HG03196 (cell line): ENCODE results near the gene ELF5.

Experiments
- ATAC-seq: cut with Tn5 transposase; IDR thresholded peaks from one replicate; pipeline ENCODE4 v1.9.1; 2021; ENCODE audit not compliant: unreplicated experiment

Gene ELF5

DNA sequence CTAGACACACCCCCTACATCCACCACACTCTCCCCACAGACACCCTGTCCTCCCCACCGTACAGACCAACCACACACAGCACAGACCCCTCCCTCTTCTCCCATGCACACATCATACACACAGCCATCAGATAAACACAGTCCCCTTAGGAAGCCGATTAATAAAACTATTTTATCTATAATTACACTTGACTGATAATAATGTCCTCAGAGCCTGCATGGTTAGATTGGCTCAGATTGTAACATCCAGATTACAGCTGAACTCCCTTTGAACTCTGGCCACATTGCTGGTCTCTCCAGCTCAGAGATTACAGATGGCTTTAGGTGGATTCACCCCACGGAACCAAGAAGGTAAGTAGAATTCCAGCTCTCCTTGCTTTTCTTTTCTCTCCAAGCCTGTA, 9.5 kb upstream of the ELF5 start:
- ATAC-seq: no peak

DNA sequence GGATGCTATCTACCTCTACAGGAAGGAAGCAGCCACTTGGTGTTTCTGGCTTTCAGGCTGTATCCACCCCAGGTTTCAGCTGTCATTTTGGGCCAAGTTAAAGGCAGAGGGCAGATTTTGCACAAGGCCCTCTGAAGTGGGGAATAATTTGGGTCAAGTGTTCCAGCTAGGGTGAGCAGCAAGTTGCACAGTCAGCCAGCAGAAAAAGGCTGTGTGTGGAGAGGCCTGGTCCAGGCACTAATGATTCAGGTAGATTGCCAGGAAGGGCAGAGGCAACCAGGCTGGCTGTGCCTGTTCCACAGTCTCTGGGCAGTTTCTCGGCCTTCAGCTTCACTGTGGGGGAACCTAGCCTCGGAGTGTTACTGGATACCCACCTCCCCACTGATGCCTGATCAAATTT, 8.6 kb upstream of the ELF5 start:
- ATAC-seq: no peak

DNA sequence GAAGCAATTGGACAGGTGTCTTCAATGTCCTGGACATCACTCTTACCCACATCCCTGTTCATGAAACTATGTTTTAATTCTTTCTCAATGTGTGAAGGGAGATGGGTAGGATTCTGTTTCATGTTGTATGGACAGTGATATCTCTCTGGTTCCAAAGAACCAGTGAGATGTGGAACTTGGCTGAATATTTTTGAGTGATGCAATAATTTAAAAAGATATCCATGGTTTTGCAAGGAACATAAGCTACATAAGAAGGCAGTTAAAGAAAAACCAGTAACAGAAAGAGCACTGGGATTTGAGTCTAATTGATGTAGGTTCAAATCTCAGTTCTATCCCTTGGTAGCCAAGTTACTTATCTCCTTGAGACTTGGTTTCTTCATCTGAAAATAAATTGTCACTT, 7.7 kb upstream of the ELF5 start:
- ATAC-seq: no peak

DNA sequence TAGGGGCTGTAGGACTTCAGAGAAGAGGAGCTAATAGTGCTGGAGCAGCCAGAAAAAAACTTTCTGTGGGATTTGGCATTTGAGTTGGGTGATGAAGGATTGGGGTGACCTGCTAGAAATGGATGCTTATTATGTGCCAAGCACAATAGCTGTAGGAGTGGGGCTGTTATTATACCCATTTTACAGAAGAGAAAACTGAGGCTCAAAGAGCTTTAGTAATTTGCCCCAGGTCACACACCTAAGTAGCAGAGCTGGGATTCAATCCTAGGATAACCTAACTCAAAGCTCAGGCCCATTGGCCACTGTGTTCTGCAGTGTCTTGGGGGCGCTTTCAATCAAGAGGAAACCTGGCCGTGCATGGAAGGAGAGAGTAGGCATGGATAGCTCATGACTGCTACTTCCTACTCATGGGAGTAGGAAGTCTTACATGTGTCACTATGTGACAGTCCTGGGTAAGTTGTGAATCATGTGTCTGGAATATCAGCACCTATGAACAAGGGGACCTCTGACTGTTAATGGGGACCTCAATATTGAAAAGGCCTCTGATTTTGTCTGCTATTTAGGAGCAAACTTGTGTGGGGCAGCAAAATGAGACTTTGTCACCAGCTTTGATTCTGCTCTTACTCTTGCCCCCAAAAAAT, 6.1 kb upstream of the ELF5 start:
- no peak for ATAC-seq

DNA sequence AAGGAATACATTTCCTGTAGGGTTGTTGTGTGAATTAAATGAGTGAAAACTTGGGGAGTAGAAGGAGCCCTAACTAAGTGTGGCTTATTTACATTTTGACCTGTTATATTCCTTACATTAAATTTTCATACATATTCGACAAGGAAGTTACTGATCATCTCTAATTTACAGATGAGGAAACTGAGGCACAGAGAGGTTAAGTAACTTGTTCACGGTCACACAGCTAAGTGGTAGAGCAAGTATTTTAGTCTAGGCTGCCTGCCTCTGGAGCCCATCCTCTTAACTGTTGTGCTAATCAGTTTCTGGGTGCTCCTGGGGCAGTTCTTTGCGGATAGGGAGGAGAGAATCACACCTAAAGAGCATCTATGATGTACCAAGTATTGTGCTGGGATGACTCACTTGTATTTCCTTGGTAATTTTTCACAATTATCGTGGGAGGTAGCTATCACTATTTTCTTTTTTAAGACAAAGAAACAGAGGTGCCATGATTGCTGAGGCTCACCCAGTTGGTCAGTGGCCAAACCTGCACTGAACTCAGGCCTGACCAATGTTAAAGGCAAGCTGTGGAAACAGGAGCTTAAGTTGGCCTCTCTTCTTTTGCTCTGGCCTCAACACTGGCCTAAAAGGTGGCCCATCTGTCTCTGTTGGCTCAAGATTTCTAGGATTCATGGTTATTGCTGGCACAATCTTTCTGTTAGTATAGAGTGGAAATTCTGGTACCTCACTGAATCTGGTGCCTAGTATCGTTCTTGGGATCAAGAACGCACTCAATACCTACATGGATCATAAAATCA, 2.9 kb upstream of the ELF5 start:
- no peak for ATAC-seq

DNA sequence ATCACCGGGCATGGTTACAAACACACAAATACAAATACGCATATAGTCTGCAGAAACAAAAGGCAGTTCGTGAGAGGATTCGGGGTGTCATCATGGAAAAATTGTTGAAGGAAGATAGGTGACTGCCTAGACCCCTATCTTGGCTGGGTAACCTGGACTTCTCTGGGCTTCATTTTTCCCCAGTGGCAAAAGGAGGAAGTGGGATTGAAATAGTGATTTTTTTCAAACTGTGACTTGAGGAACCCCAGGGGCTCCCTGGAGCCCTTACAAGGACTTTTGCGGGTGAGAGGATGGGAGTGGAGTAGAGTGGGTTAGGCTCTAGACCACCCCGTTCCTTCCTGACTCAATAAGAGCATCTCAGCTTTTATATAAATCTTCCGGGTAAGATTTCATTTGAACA, 1.0 kb upstream of the ELF5 start:
- ATAC-seq: no peak

DNA sequence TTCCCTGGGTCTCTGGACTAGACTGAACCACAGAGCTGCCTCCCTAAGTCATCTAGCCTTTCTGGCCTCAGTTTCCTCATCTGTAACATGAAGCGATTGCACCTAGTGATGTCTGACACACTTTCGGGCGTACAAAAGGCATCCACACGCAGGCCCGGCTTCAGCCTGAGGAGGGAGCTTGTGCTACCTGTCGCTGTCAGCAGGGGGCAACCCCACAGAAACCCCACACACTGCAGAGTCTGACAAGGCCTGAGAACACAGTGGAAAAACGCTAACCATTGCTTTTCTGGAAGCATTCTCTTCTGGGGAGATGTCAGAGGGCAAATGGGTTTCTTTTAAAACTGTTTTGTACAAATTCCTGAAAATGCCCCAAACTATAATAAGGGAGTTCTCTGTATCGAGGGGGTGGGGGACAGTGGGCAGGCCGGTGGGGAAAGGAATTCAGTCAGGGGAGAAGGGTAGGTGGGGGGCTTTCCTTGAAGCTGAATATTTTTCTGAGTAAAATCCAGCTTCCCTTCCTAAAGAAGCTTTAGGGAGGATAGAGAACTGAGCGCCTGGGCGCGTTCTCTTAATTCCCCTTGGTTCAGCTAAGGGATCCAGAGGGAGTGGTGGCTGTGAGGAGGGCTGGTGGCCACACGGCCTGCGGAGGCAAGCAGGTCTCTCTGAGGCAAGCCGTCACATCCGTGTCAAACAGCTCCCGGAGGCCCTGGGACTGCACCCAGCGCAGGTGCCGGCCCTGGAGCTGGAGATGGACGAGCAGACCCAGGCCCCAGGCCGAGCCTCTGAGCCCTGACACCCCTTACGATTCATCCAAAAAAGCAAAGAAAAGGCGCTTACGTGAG, 533 bp downstream of the ELF5 start:
- peak; percentile 85 for ATAC-seq

DNA sequence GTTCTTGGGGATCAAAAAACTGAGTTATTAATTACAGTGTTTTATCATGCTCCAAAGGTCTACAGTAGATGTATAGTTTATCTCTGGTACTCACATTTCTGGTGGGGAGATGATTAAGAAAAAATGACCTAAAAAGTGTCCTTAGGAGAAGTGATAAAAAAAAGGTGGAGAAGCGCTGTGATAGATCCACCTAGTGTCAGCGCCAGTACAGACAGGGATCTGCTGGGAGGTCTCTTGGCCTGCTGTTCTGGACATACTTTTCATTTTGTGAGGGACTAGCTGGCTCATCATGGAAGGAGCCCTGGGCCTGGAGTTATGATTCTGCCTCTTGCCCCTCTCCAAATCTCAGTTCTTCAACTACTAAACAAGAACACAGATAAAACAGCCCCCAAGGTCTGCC, 2.9 kb downstream of the ELF5 start:
- ATAC-seq: no peak

DNA sequence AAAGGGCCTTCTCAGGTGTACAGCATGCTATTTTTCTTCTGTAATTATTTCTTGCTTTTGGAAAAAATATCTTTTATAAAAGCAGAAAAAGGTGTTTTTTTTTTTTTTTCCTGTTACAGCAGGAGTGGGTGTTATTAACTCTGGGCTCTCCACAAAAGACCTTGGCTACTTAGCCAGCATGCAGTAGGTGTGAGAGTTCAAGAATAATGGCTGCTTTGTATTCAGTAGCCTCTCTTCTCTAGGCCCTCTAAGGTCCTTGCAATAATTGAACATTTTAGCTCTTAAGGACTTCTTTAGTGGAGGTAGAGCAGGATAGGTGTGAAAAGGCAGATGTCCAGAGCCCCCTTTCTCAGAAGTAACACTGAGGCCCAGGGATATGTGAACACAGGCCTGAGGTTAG, 3.4 kb downstream of the ELF5 start:
- ATAC-seq: no peak

DNA sequence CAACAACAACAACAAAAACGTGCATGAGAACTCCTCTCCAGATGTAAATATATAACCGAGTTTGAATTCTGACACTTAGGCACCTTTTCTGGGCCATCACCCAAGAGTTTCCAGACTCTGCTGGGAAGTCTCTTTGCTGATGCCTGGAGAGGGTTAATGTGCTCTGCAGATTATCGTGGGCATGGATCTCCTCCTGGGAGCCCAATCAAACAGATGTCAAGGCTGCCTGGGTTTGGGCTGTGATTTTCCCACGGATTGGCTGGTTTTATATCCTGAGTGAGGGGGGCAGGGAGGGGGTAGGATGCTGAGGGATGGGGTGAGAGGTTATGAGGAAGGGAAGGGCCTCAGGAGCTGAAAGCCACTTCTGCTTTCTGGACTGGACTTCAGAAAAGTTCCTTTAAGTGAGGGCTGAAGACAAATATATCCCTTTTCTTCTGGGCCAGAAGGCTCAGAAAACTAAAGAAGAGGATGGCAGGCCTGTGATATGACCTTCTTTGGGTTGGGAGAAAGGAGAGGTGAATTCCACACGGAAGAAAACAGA, 4.2 kb downstream of the ELF5 start:
- ATAC-seq: no peak

DNA sequence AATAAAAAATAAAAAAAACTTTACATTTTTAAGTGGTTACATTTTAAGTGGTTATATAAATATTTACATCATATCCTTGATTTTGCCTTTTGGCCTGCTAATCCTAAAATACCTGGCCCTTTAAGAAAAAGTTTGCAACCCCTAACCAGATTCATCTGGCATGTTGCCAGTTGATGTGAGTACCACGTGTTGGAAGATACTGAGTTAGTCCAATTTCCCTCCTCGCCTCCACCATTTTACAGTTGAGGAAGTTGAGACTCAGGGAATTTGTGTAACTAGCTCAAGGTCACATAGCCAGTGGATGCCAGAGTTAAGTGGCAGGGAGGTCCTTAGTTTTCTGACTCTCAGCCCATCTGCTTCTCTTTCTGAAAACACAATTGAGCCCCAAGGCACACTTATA, 5.1 kb downstream of the ELF5 start:
- no peak for ATAC-seq

DNA sequence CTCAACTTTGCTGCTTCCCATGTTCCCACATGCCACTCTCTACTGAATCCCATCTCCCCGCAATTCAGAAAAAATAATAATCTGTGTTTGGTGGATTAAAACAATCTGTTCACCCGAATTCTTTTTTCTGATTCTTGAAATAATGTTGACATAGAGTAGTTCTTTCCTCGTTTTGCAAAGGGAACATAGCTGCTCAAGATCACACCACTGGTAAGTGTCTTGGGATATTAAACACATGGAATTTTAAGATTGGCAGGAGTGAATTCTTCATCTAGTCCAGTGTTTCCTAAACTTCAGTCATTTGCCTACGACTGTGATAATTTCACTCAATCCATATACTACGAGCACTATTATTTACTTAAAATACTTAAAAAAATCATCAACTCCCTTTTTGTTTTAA, 6.0 kb downstream of the ELF5 start:
- no peak for ATAC-seq

DNA sequence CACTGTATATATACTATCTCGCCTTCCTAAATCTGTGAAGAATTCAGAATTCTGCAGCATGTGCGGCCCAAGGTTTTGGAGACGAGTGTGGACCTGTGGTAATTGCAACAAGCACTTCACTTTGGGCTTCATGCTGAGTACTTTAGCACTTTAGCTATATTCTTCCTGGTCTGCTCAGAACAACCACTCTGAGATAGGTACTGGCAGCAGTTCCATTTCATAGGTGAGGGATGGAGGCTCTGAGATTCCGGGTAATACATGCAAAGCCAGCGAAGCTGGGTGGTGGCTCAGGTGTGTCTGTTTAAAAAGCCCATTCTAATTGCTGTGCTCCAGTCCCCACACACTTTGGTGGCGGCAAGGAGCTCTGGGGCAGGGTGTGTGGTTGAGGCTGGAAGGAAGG, 6.4 kb downstream of the ELF5 start:
- no peak for ATAC-seq

DNA sequence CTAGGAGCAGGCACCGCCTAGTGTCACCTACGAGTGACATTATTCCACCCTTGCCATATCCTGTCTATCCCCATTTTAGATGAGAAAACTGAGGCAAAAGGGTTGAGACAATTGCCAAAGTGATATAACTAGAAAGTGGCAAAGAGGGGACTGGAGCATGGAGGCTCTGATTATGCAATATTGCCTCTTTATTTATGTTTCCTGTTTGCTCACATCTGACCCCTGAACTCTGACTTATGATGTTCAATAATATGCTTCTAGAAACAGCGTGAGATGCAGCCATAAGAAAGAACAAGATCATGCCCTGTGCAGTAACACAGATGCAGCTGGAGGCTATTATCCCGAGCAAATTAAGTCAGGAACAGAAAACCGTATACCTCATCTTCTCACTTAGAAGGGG, 7.7 kb downstream of the ELF5 start:
- no peak for ATAC-seq

DNA sequence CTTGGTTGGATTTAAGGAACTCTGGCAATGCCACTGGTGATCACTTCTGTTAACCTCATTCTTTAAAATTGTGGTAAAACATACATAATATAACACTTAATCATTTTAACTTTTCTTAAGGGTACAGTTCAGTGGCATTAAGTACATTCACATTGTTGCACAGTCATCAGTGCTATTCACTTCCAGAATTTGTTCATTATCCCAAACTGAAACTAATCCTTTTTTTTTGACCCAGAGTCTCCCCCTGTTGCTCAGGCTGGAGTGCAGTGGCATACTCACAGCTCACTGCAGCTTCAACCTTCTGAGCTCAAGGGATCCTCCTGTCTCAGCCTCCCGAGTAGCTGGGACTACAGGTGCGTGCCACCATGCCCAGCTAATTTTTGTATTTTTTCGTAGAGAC, 10.6 kb downstream of the ELF5 start:
- ATAC-seq: no peak

DNA sequence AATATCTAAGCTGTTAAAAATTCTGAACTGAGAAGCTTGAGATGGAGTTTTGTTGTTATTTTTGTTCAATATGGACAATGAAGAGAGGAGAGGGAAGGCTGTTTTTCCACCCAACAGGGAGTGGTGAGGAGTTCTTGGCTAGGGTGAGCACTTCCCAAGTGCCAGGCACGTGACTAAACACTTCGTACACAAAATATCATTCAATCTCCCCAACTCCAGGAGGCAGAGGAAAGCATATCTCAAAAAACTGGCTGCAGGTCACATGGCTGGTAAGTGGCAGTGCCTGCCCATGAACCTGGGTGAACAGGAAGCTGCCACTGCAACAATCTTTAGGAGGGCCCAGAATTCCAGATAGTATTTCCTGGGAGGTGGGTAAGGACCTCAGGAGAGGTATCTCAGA, 11.6 kb downstream of the ELF5 start:
- ATAC-seq: no peak

DNA sequence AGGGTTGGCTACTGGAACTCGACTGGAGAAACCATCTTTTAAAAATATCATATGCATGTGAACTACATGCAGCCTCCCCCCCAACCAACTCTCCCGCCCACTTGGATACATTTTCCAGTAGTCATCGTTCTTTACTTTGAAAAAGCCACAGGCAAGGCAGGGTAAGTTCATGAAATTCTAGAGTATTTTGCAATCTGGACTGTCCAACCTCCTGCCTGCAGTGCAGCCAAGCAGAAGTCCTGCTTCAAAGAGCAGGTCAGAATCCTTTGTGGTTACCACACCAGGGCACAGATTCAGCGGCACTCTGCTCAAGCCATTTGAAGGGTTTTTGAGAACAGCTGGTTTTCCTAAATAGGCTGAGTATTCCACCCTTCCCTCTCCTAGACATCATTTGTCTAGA, 12.1 kb downstream of the ELF5 start:
- ATAC-seq: no peak

DNA sequence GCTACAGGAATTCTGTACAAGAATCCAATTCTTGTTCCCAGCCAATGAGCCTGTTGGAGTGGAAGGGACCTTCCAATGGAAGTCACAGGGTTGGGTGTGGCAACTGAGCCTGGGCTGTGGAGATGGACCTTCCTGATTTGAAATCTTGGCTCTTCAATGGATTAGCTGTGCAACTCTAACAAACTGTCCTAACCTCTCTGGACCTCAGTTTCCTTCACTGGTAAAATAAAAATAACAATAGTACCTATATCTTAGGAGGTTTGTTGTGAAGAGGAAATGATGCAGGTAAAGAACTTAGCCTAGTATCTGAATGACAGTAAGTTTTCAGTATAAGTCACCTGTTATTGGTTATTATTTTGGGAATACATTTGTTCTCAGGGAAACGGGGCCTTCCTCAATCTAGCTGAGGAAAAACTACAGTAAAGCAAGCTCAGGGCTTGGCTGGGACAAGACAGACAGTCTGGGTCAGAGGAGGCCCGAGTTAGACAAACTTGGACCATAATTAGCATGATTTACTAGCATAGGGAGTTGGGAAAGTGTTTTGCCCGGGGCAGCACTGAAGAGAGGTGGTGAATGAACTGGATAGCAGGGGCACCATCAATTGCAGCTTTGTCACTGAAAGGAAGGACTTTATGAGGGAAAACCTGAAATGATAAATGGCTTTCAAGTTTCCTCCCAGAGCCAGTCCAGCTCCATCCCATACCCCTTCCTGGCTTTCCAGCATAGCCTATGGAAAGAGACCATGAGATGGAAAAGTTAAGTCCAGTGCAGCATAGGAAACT, 13.7 kb downstream of the ELF5 start:
- no peak for ATAC-seq

DNA sequence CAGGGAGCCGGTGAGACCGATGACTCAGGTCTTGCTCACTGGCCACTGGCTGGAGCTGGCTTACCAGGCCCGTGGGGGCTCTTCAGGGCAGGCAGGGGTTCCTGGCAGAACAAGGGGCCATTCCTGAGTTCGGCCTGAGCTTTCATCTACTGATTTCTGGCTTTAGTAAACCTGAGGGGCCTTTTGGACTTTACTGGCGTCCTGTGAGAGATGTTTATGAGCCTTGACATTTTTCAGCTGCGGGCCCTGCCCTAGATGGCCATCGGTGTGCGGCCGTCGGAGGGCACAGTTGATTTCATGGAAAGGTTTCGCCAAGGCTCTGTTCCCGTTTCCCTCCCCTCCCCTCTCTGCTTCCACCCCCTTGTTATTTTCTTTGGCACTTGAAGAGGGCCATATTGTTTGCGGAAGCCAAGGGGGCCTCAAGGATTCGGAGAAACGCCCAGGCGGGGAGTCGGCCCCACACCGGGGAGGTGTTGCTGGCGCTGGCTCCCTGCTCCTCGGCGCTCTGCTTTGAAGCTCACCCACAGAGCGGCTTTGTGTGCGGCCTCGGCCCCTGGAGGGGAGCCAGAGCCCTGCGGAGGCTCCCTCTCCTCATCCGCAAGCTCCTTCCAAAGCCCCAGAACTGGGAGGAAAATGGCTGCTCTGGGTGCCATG, 17.7 kb downstream of the ELF5 start:
- ATAC-seq: no peak

DNA sequence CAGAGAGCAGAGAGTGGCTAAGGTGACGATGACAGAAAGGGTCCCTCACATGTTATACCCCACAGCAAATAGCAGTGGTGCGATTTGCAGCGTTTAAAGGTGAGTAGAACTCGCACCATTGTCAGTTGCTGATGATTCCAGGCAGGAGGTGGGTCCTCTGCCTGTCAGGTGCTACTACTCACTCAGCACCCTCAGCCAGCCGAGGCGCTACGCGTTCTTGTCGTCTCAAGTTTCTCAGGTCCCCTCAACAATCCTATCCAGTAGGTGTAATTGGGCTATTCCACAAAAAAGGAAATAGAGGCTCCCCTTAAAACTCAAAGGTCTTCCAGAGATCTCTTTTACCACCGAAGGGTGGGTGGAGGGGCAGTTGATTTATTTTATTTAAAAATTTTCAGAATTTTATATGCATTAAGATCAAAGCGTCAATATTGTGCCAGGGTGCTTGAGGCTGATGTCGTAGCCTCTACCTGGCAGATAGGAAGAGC, 18.3 kb downstream of the ELF5 start:
- ATAC-seq: no peak
